IMR-90 (cell line): ENCODE results near the gene TTC27. TPM values are rescaled to one million over a fixed set of nuclear protein-coding genes. Genes with fewer than 3 reads are reported as not detected.
A peak's percentile ranks its signal among the peaks of the same experiment; 100 is the strongest.

Experiments used
- ATAC-seq: fragments of 200-7000 bp; cut with Tn5 transposase; 2 replicates; pipeline ENCODE4 v1.9.1; 2020; ENCODE audit warnings: low read depth, mild to moderate bottlenecking, moderate library complexity
- BruUV-seq: library from RNA; stranded (reverse); fragments of 400-500 nt; replicated peaks from 2 replicates; lab custom pipeline; 2021; lab: Mats Ljungman, UMichigan
- CTCF ChIA-PET: fragments of 300-600 bp; formaldehyde crosslinking; extraction: SDS; loops from one replicate; lab custom pipeline; 2021; ENCODE audit warnings: antibody characterized with exemption; lab: Yijun Ruan, JAX
- POLR2A ChIA-PET: fragments of 300-600 bp; sonication (Branson Sonifier 250); formaldehyde crosslinking; loops from one replicate; lab custom pipeline; 2022; ENCODE audit warnings: antibody characterized with exemption; ENCODE audit not compliant: unreplicated experiment; lab: Charles Lee
- DNase-seq: peaks from one replicate; pipeline ENCODE4 v3.0.0; 2013
- H2AFZ ChIP-seq: replicated peaks from 2 replicates; pipeline ENCODE3; 2013; ENCODE audit warnings: low read length, mild to moderate bottlenecking; ENCODE audit not compliant: poor library complexity
- H2AK5ac ChIP-seq: 2 replicates; pipeline ENCODE4 v1.6.1; 2013; ENCODE audit warnings: low read depth, low read length, inconsistent platforms
- H2AK9ac ChIP-seq: replicated peaks from 2 replicates; pipeline ENCODE3; 2013; ENCODE audit warnings: mild to moderate bottlenecking, low read depth, low read length, moderate library complexity; ENCODE audit not compliant: poor library complexity
- H2BK120ac ChIP-seq: 2 replicates; pipeline ENCODE4 v1.6.1; 2013; ENCODE audit warnings: low read depth, low read length, inconsistent platforms
- H2BK15ac ChIP-seq: 3 replicates; pipeline ENCODE4 v1.6.1; 2013; ENCODE audit warnings: low read depth, low read length, inconsistent platforms
- H2BK20ac ChIP-seq: 2 replicates; pipeline ENCODE4 v1.6.1; 2013; ENCODE audit warnings: low read depth, mild to moderate bottlenecking, inconsistent platforms, low read length, moderate library complexity
- H2BK5ac ChIP-seq: 2 replicates; pipeline ENCODE4 v1.6.1; 2013; ENCODE audit warnings: mild to moderate bottlenecking, low read depth, low read length, inconsistent platforms; ENCODE audit not compliant: poor library complexity, severe bottlenecking
- H3K14ac ChIP-seq: replicated peaks from 2 replicates; pipeline ENCODE4 v1.6.1; 2013; ENCODE audit warnings: low read depth, low read length, inconsistent platforms
- H3K18ac ChIP-seq: 2 replicates; pipeline ENCODE4 v1.6.1; 2013; ENCODE audit warnings: low read depth, low read length, control low read depth
- H3K23ac ChIP-seq: 2 replicates; pipeline ENCODE4 v1.6.1; 2013; ENCODE audit warnings: low read depth, low read length, inconsistent platforms
- H3K27ac ChIP-seq: 2 replicates; pipeline ENCODE4 v1.5.1; 2013; ENCODE audit warnings: mild to moderate bottlenecking, control low read depth, low read length; ENCODE audit not compliant: insufficient read depth
- H3K27me3 ChIP-seq: 2 replicates; pipeline ENCODE4 v1.6.1; 2013; ENCODE audit warnings: low read length; ENCODE audit not compliant: control insufficient read depth, insufficient read depth
- H3K36me3 ChIP-seq: 2 replicates; pipeline ENCODE4 v1.6.1; 2013; ENCODE audit warnings: low read length, mixed read lengths; ENCODE audit not compliant: control insufficient read depth, insufficient read depth
- H3K4ac ChIP-seq: 2 replicates; pipeline ENCODE4 v1.6.1; 2013; ENCODE audit warnings: low read depth, low read length, inconsistent platforms
- H3K4me1 ChIP-seq: 2 replicates; pipeline ENCODE4 v1.6.1; 2013; ENCODE audit warnings: low read length, mixed read lengths; ENCODE audit not compliant: control insufficient read depth, insufficient read depth
- H3K4me2 ChIP-seq: 2 replicates; pipeline ENCODE4 v1.6.1; 2013; ENCODE audit warnings: low read depth, mild to moderate bottlenecking, control low read depth, low read length, moderate library complexity
- H3K4me3 ChIP-seq: 2 replicates; pipeline ENCODE4 v1.5.1; 2013; ENCODE audit warnings: low read depth, mild to moderate bottlenecking, control low read depth, low read length, moderate library complexity; ENCODE audit not compliant: insufficient read depth
- H3K56ac ChIP-seq: 2 replicates; pipeline ENCODE4 v1.6.1; 2013; ENCODE audit warnings: low read length, inconsistent platforms; ENCODE audit not compliant: insufficient read depth; ENCODE audit errors: extremely low read depth
- H3K79me1 ChIP-seq, 2 experiments: 2 replicates each; pipeline ENCODE4 v1.6.1; 2013; ENCODE audit warnings: low read length in 2 of 2, inconsistent platforms in 1 of 2, low read depth in 1 of 2
- H3K9ac ChIP-seq: 2 replicates; pipeline ENCODE4 v1.6.1; 2013; ENCODE audit warnings: low read depth, low read length, control low read depth
- H3K9me1 ChIP-seq: 2 replicates; pipeline ENCODE4 v1.6.1; 2013; ENCODE audit warnings: low read length, inconsistent platforms; ENCODE audit not compliant: insufficient read depth
- H3K9me3 ChIP-seq: 2 replicates; pipeline ENCODE4 v1.6.1; 2013; ENCODE audit warnings: low read length; ENCODE audit not compliant: control insufficient read depth, insufficient read depth
- H4K20me1 ChIP-seq: 2 replicates; pipeline ENCODE4 v1.6.1; 2013; ENCODE audit warnings: low read length, inconsistent platforms; ENCODE audit not compliant: insufficient read depth
- H4K5ac ChIP-seq: 2 replicates; pipeline ENCODE4 v1.6.1; 2013; ENCODE audit warnings: mild to moderate bottlenecking, low read depth, low read length, control low read depth
- H4K8ac ChIP-seq, 2 experiments: 2 replicates each; pipeline ENCODE4 v1.6.1; 2013; ENCODE audit warnings: low read depth in 2 of 2, low read length in 2 of 2, control low read depth in 1 of 2, inconsistent platforms in 1 of 2
- H4K91ac ChIP-seq: 2 replicates; pipeline ENCODE4 v1.6.1; 2013; ENCODE audit warnings: low read depth, low read length, inconsistent platforms; ENCODE audit not compliant: insufficient read depth
- MAFK ChIP-seq: IDR thresholded peaks from 2 replicates; pipeline ENCODE4 v1.6.1; 2012; ENCODE audit warnings: low read depth, low read length, improper control_type of control experiment
- POLR2A ChIP-seq: IDR thresholded peaks from 2 replicates; pipeline ENCODE4 v1.6.1; 2012; ENCODE audit warnings: mild to moderate bottlenecking, low read depth, low read length
- SMC3 ChIP-seq: fragments of 150-350 bp; IDR thresholded peaks from 2 replicates; pipeline ENCODE4 v1.6.1; 2016; ENCODE audit warnings: low read depth, mild to moderate bottlenecking, antibody characterized with exemption, low read length, moderate library complexity
- WGBS, 2 experiments: methylation state at CpG; one replicate each; pipeline versions ENCODE4 v1.1.5 to v1.1.7; 2013; ENCODE audit warnings: missing lambda C conversion rate in 2 of 2; ENCODE audit not compliant: insufficient read length in 1 of 2; ENCODE audit errors: extremely low coverage in 2 of 2; 5-methylcytosine and 5-hydroxymethylcytosine counted together
- dilution Hi-C: fragments of 300-500 bp; cut with HindIII; formaldehyde crosslinking; loops from one replicate; pipeline ENCODE4 v1.14.3; 2018; ENCODE audit warnings: low sequenced_read_pairs; ENCODE audit not compliant: unreplicated experiment
- in situ Hi-C: fragments of 300-500 bp; cut with MboI; formaldehyde crosslinking; loops from 3 replicates; pipeline ENCODE4 v1.14.3; 2019; ENCODE audit warnings: low sequenced_read_pairs, inconsistent platforms, mixed read lengths
- intact Hi-C: fragments of 100-400 bp; cut with micrococcal nuclease; formaldehyde crosslinking; loops from 2 replicates; pipeline ENCODE4 v1.10.0; 2022
- polyA plus RNA-seq, 3 experiments: library from polyadenylated mRNA; depleted of rRNA; stranded (reverse); fragments of >200 nt; gene quantifications; 2 replicates each; pipeline ENCODE4 v1.2.3, GENCODE V29; 2012; ENCODE audit warnings: low replicate concordance in 1 of 3
- total RNA-seq: library from RNA; depleted of rRNA; stranded (reverse); fragments of >200 nt; gene quantifications from 2 replicates; pipeline ENCODE4 v1.2.3, GENCODE V29; 2012
- TF ChIP-seq, protein P1 (sequence below): fragments of 150-350 bp; IDR thresholded peaks from 2 replicates; pipeline ENCODE4 v1.6.1; 2016; ENCODE audit warnings: low read depth, mild to moderate bottlenecking, low read length, moderate library complexity, borderline replicate concordance

TTC27 gene
- total and polyA plus RNA-seq, 2 of the 4 experiments (the other 2 are of a cell fraction): 12.7 to 30.5 TPM

DNA sequence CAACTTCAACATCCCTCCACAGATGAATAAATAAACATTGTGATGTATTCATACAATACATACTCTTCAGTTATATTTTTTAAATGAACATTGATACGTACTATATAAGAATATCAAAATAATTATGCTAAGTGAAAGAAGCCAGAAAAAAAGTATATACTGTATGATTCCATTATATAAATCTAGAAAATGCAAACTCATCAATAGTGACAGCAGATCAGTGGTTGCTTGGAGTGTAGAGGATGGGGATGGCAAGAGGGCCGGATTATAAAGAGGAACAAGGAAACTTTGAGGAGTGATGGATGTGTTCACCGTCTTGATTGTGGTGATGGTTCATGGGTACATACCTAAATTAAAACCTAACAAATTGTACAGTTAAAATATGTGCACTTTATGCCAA lies 3.0 kb upstream of the TTC27 start:
- in situ Hi-C loops (no loop called here), dilution Hi-C loops (no loop called here), intact Hi-C loops (no loop called here)
- Histone ChIP-seq H3K4me3 (no peak overlapping the region), H3K18ac (no peak overlapping the region), H2BK15ac (no peak overlapping the region), H4K20me1 (no peaks in the 10 kb centered on the region), H3K9me1 (peaks cover 7% of the 10 kb centered on the region), H4K5ac (no peak overlapping the region), H3K27ac (no peak overlapping the region), H2AK9ac (no peak overlapping the region), H3K14ac (no peak overlapping the region), H3K23ac (no peak overlapping the region), H2BK5ac (no peak overlapping the region), H3K27me3 (no peaks in the 10 kb centered on the region), H2AFZ (no peak overlapping the region), H2BK120ac (no peak overlapping the region), H3K79me1 (peaks cover 8 to 19% of the 10 kb centered on the region in 2 experiments), H3K9ac (no peak overlapping the region), H3K56ac (no peak overlapping the region), H2BK20ac (no peak overlapping the region), H3K4me1 (no peaks in the 10 kb centered on the region), H4K91ac (no peak overlapping the region), H3K4me2 (no peak overlapping the region), H3K4ac (no peak overlapping the region), H3K9me3 (no peaks in the 10 kb centered on the region), H2AK5ac (no peak overlapping the region), H4K8ac (no peak overlapping the region), H3K36me3 (peaks cover 10% of the 10 kb centered on the region)
- TF ChIP-seq POLR2A (no peak), SMC3 (no peak), MAFK (peak; percentile 73)
- TF ChIP-seq, protein P1, sequence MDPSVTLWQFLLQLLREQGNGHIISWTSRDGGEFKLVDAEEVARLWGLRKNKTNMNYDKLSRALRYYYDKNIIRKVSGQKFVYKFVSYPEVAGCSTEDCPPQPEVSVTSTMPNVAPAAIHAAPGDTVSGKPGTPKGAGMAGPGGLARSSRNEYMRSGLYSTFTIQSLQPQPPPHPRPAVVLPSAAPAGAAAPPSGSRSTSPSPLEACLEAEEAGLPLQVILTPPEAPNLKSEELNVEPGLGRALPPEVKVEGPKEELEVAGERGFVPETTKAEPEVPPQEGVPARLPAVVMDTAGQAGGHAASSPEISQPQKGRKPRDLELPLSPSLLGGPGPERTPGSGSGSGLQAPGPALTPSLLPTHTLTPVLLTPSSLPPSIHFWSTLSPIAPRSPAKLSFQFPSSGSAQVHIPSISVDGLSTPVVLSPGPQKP: no peak
- no peak for ATAC-seq
- no CpG with 5 or more reads among the region's 3 CpGs for WGBS, 2 experiments
- DNase-seq: no peak
- BruUV-seq: no TSS peak
- ChIA-PET POLR2A (no interaction called here), CTCF (no interaction called here)
